Tongue (tissue), 2 donors: ENCODE measurements around the gene TMEM100. TPM values are rescaled to one million over a fixed set of nuclear protein-coding genes. Genes with fewer than 3 reads are reported as not detected.

Experiments used
- DNase-seq: peaks from one replicate; pipeline ENCODE4 v3.0.0-alpha.2; 2015
- total RNA-seq: library from RNA; depleted of rRNA; stranded (reverse); fragments of >200 nt; gene quantifications from one replicate; pipeline ENCODE4 v1.2.3, GENCODE V29; 2014

Gene TMEM100
- total RNA-seq, 1 donor from 2014 or later, result 21.5 TPM

DNA sequence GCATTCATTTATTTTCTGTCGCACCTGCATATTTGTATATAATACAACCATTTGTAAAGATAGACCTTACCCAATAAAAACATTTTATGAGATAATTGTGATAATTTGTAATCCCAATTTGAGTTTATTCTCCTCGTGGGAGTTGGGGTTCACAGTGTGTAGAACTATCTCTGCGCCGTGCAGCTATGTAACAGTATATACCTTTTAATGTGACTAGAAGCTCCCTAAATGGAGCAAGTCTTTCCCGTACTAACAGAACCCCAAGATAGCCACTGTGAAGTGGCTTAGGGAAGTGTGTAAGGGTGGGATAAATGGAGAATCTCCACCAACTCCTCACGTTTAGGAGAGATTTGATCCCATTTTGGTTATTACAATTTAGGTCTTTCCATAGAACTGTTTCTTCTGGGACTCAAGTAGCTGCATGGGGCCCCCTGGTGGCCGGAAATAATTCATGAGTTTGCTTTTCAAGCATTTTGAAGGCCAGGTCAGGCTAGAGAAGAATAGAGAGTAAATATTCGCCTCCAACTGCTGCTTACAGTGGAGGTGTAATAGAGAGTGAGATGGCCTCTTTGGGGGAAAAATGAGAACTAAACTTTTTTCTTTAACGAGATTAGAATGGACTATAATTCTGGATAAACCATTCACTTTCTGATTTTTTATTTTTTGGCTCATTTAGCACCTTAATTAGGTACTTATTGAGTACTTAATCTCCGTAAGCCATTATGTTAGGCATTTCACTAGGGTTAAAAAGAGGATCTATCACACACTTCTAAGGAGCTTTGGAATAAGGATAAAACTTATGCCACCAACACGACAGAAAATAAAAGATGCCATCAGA lies 4.5 kb downstream of the TMEM100 start:
- peak; percentile 93 for DNase-seq

DNA sequence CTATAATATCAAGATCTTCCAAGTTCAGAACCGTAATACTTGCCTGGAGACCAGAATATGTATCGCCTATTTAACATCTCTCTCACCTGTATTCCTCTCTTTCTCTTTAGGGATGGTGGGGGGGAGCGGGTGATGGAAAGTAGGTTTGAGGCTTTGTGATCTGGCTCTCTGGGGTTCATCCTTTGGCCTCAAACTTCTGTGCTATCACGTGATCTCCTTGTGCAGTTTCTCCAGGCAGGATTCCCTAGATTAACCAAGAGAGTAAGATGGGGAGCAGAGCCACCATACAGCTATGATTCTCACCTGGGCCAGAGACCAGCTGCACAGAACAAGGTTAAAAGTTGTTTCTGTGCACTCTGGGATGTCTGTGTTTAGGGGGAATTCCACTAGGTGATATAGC lies 5.2 kb downstream of the TMEM100 start:
- DNase-seq, result no peak

DNA sequence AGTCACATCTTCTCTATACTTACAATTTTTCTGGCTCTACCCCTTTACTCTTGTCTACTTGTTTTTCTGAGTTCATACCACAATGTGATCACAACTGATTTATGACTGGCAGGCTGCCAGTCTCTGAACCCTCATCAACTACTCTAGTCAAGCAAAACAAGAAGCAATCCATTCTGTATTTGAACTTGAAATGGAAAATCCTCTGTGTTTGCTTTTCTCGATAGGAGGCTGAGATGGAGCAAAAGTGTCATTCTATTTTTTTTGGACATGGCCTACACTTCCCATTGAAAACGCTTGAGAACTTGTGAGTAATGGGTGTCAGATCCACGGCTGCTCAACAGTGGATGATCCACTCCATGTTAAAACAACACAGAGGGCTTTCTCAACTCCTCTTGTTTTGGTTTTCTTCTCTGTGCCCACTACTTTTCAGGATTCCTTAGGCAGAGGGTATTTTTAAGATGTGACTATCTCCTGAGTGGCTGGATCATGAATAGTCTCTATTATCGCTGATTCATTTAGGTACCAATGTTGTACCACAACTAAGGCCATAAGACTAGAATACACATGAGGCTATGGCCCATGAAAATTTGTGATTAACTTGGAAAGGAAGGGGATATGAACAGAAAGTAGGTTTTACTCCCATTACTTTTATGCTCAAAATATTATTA lies 11.7 kb downstream of the TMEM100 start:
- DNase-seq, result no peak

DNA sequence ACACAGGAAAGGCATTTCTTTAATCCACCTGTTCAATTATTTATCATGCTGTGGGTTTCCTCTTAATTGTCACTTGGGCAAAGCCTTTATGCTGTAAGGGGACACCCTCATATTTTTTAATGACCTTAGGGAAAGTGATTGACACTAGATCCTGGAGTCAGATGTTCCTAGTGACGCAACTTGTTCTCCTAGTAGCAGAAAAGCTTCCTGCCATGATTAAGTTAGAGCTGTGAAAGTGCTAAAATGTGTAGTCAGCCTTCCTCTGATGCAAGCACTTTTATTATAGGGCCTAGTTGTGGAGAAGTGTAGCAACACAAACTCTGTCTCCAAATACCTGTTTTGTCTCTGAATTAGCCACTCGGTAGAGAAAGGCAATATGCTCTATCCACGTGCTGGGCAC lies 12.3 kb downstream of the TMEM100 start:
- DNase-seq, result no peak

DNA sequence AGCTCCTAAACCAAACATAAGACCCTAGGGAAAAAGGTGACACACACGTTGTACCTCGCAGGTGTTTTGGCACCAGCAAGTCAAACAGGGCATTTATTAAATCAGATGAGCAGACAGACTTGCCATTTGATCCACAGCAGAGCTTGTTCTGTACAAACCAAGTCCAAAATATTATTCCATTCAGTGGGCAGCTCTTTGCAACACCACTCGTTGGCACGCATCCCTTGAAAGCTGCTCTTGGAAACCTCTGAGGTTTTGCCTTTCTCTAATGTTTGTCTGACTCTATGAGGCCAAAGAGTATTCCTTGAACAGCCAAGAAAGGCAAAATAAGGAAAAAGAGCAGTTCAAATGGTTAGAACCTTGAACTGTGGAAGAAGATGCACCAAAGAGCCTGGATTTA lies 12.7 kb downstream of the TMEM100 start:
- DNase-seq, result no peak

DNA sequence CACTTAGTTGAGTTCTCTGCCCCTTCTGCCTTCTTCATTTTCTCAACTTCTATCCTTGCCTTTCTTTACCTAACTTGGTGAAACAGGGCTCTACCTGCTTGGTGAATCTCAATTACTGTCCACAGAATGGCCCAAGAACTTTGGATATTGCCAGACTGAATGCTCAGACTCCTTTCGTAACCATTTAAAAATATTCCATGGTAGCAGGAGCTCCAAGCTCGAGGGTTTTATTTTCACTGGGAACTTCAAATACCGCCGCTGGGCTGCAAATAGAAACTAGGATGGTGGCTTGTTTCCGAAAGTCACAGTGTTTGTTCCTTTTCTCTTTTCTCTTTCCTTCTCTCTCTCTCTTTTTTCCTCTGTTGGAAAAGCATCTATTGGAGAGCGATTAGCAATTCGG lies 13.2 kb downstream of the TMEM100 start:
- DNase-seq, result no peak

DNA sequence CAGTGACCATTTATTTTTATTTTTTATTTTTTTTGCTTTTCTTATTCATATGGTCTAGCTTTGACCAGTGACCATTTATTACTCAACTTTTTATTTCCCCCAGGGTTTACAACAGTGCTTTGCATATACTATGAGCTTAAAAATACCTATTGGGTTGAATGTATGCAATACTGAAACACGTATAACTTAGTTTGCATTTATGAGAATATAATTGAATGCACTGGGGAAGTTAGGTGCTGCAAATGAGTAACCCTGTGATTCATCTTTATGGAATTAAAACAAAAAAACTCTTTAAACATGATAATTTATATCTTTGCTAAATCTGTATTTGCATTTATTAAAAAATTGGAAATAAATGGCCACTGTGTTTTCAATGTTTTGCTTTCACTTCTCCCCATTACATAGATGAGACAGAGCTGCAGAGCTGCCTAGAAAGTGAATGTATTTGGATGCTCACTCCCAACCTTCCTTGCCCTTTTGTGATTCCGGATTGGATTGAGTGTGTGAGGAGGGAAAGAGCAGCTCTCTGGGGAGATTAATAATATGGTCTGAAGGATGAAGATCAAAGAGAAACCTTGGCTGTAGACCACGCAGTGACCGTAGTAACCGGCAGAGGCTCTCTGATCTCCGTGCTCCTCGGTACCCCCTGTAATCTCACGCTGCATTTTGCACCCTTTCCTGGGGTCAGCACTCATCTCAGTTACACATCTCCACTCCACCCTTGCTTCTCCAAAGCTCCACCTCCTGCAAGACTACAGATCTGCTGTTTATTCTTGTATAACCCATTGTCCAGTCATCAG lies 14.3 kb downstream of the TMEM100 start:
- no peak for DNase-seq

DNA sequence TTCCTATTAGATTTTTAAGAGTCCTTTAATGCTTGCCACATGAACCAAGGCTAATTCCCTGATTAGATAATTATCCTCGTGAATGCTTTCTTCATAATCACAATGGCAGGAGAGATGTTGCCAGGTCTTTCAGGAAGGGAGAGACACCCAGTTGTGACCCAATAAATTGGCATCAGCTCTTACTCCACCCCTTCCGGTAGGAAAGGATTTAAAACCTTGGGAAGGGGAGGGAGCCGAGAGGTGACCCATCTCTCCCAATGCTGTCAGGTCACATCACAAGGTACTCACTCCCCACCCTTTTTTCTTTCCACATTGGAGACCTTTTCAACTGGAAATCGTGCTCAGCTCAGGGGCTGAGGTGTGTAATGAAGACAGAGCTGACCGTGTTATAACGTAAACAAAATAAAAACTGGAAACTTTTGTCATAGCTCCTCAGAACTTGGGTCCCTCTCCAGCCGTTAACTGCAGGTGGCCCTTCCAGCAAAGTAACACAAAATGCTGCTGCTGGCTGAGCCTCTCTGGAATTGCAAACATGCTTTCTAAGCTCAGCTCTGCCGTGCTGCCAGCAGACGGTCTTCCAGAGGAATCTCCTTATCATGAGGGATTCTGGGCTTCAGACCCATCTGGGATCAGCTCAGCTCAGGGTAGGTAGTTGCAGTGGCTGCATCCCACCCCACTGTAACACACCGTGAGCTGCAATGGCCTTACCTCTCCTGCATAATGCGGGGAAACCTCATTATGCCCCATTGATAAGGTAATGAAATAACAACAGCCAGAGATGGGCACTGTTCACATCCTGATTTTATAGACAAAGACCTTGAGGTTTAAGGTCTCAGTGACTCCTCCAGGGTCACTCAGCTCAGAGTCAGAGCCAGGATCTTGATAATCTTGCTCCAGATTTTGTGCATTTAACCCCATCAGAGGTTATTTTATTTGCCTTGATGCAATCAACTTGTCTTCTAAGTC lies 15.6 kb downstream of the TMEM100 start:
- DNase-seq, result no peak

DNA sequence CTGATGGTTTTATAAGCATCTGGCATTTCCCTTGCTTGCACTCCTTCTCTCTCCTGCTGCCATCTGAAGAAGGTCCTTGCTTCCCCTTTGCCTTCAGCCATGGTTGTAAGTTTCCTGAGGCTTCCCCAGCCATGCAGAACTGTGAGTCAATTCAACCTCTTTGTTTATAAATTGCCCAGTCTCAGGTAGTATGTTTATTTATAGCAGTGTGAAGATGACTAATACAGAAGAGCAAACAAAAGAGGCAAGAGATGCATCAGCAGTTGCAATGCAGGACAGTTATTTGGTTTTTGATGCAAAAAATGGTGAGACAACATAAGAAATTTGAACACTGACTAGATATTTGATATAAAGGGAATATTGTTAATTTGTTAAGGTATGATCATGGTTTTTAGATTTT lies 16.8 kb downstream of the TMEM100 start:
- no peak for DNase-seq

DNA sequence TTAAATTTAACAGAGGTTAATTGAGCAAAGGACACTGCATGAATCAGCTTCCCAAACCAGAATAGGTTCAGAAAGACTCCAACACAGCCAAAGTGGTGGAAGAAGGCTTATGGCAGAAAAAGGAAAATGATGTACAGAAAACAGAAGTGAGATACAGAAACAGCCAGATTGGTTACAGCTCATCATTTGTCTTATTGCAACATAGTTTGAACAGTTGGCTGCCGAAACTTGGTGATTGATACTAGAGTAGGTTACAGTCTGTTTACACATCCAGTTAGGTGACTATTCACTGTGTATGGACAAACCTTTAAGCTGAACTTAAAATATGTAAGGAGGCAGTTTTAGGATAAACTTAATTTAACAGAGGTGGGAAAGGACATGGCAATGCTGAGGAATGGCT lies 18.3 kb downstream of the TMEM100 start:
- DNase-seq, result no peak

DNA sequence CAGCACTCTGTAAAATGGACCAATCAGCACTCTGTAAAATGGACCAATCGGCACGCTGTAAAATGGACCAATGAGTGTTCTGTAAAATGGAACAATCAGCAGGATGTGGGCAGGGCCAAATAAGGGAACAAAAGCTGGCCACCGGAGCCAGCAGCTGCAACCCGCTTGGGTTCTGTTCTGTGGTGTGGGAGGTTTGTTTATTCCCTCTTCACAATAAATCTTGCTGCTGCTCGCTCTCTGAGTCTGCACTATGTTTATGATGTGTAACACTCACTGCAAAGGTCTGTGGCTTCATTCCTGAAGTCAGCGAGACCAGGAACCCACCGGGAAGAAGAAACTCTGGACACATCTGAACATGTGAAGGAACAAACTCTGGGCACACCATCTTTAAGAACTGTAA lies 20.5 kb downstream of the TMEM100 start:
- no peak for DNase-seq

DNA sequence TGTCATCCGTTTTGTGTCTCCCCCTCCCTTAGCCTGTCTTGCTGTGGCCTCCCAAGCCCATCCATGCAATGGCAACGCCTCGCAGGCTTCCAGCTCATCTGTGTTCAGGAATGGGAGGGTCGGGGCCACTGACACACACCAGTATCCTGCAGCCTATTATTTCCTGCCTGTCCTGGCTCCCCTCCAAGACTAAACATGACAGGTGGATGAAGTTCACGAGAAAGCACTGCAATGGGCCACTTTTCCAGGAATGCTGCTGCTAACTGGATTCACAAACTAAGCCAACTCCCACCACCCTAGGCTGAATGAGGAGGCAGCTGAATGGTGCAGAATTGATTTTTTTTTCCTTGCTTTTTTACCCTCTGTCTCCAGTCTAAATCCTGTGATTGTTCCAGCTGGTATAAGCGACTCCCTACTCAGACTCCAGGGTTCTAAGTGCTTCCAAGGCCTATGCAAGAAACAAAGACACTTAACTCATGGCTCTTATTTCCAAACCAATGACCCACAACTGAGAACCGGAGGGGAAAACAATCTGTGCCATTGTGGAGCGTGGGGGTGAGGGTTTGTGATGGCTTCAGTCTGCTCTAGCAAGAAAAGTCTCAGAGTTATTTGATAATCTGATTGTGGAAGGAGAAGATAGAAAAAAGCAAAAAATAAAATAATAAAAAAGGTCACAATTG lies 23.3 kb downstream of the TMEM100 start:
- DNase-seq, result peak; percentile 67

DNA sequence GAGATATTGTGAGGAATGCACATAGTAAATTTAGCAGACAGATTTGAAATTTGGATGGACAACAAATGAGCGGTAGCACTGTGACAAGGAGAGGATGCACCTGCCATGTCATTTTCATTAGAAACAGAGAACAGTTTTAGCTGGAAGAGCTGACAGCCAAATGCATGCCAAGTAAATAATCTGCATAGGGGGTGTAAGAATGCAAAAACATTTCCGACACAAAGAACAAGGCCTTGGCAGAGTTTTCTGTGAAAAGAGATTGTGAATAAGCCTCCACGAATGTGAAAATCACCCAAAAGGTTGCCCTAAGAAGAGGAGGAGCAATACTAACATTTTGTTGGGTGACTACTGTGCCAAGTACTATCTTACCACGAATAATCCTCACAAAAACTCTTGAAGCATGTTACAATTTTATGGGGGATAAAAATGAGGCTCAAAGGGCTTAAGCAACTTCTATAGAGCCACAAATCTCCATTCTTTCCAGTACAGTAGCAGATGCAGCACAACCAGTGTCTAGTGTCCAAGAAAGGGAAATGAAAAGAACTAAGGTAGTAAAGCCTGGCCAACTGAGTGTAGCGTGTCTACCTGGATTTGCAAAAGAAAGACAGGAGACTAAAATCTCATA lies 28.3 kb downstream of the TMEM100 start:
- DNase-seq, result peak; percentile 73

DNA sequence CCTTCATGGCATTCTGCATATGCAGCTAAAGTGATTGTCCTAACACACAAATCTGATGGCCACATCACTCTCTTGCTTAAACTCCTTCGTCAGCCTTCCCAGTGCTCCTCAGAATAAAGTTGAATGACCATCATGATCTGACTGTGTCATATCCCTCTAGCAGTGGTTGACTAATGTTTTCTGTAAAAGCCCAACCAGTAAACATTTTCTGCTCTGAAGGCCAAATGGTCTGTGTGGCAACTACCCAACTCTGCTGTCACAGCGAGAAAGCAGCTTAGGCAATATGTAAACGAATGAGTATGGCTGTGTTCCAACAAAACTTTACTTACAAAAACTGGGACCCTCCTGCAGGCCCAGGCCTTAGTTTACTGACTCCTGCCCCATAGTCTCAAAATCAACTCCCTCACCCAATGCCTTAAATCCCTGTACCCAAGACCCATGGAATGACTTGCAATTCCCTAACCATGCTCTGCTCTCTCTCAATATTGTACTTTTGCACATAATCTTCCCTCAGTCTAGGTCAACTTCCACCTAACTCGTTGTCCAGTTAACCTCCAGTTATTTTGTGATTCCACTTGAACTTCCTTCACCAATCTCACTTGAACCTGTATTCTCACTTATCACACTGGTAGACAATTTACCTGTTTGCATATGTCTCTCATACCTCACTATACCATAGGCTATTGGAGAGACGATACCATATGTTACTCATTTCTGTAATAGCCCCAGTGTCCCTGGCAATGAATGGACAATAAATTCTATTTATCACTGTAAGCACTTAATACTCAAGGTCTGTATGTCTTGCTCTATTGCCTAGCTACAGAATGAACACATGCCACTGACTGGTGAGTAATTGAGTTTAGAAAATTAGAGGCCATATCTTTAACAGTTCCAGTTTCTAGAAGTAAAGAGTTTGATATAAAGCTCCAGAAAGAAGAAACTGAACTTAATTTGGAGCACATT lies 29.1 kb downstream of the TMEM100 start:
- DNase-seq, result peak; percentile 75

DNA sequence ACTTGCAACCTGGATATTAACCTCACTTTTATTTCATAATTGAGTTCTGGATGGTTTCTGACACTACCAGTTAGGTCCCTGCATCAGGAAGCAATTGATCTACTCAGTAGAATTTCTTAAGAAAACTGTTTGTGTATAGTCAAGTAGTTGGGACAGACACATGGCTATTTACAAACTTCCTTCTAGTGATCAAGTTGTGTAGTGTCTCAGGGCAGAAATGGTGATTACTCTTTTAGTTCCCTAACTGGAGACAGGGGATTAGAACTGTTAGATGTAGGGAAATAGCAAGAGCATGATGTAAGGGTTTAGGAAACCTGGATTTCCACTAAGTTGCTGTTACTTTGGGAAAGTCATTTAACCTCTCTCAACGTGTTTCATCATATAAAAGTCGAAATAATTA lies 30.4 kb downstream of the TMEM100 start:
- no peak for DNase-seq

DNA sequence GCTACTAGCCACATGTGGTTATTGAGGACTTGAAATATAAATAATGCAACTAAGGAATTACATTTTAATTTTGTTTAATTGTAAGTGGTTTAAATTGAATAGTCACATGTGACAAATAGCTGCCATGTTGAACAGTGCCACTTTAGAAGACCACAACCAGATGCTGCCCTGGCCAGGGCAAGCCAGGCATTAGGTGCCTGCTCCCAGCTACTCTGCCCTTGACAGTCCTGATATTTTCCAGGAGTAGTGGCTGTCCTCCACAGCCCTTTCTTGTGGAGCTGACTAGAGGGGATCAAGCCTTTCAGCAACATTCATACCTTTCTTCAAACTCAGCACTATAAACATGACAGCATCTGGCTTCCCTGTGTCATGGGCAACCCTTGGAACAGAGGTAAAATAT lies 31.0 kb downstream of the TMEM100 start:
- no peak for DNase-seq

DNA sequence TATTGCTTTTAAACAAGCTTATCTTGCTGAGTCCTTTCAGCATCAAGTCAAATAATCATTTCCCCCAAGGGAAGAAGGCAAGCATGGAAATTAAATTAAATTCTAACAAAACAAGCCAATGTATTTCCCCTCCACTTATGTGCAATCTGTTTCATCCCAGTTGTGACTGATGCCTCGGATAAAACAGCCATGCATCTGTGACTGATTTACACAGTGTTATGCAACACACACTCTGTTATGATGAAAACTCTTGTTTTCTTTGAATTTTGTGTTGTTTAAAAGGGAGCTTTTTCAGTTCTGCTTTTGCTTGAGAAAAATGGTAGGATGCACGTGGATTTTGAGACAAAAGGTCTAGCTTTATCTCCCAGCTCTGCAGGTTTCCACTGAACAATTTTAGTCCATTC lies 32.6 kb downstream of the TMEM100 start:
- DNase-seq, result peak; percentile 66

DNA sequence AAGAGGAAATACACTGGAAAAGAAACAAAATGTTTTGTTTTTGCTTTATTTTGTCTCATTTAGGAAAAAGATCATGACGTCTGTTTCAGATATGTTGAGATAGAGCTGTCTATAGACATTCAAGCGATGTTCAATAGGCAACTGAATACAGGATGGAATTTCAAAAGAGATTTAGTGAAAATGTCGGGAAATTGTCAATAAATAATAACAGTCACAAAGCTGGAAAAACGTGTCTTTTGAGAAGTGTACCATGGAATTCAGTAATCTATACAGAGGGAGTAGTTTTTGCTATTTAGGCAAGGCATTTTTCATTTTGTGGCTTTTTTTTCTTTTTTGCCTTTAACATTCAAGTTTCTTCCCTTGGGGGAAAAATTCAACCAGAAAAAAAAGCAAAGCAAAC lies 33.0 kb downstream of the TMEM100 start:
- DNase-seq, result no peak

DNA sequence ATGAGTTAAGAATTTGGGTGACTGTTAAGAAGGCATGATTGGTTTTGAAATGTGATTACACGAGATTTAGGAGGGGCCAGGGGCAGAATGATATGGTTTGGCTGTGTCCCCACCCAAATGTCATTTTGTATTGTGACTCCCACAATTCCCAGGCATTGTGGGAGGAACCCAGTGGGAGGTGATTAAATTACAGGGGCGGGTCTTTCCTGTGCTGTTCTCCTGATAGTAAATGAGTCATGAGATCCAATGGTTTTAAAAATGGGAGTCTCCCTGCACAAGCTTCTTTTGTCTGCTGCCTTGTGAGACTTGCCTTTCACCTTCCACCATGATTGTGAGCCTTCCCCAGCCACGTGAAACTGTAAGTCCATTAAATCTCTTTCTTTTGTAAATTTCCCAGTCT lies 34.6 kb downstream of the TMEM100 start:
- no peak for DNase-seq

DNA sequence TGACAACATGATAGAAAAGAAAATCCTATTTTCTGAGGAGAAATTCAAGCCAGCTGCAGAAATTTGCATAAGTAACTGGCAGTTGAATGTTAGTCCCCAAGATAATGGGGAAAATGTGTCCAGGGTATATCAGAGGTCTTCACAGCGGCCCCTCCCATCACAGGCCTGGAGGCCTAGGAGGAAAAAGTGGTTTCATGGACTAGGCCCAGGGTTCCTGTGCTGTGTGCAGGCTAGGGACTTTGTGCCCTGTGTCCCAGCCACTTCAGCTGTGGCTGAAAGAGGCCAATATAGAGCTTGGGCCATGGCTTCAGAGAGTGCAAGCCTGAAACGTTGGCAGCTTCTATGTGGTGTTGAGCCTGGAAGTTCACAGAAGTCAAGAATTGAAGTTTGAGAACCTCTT lies 35.6 kb downstream of the TMEM100 start:
- DNase-seq, result no peak
